NCI-H526 (cell line): ENCODE results near the gene ZCCHC10.
"Not testable (repeated sequence)": the region's sequence is repeated elsewhere in the genome, so short reads cannot be mapped to it uniquely, and the experiment has no call there.

Experiments
- DNase-seq, 2 experiments: peaks; one replicate each; lab custom pipeline; 2025; lab: John Stamatoyannopoulos, UW

The ZCCHC10 gene

GRCh38 chr5:133041910-133042309, 15.6 kb upstream of the ZCCHC10 start:
- DNase-seq: no peak

GRCh38 chr5:133041157-133041784, 14.9 kb upstream of the ZCCHC10 start:
- DNase-seq: no peak

DNA sequence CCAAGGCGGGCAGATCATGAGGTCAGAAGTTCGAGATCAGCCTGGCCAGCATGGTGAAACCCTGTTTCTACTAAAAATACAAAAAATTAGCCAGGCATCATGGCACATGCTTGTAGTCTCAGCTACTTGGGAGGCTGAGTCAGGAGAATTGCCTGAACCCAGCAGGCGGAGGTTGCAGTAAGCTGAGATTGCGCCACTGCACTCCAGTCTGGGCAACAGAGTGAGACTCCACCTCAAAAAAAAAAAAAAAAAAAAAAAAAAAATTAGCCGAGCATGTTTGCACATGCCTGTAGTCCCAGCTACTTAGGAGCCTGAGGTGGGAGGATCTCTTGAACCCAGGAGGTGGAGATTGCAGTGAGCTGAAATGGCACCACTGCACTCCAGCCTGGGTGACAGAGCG, 10.3 kb upstream of the ZCCHC10 start:
- not testable (repeated sequence) for DNase-seq

GRCh38 chr5:133035224-133035623, 8.9 kb upstream of the ZCCHC10 start:
- DNase-seq: no peak

GRCh38 chr5:133034064-133034463, 7.7 kb upstream of the ZCCHC10 start:
- DNase-seq: no peak

GRCh38 chr5:133032852-133033742, 6.7 kb upstream of the ZCCHC10 start:
- DNase-seq: peak; percentile 87 to 98

GRCh38 chr5:133030343-133031005, 4.1 kb upstream of the ZCCHC10 start:
- DNase-seq: peak in 1 of 2 experiments; percentile 4

DNA sequence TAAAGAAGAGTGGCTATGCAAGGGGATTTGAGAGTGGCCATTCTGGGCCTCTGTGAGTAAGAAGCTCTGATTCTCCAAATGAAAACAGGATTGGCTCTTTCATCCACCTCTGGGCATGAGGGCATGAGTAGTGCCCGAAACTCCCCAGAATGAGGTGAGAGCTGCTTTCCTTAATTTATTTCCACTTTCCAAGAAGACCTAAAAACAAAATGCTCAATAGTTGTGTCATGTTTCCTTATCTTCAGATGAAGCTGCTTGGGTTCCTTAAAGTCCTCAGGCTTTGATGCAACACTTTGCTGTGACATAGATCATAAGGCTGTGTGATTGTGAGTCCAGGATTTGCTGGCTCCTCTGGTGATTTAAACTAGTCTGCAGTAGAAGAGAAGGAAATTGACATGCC, 3.1 kb upstream of the ZCCHC10 start:
- no peak for DNase-seq

DNA sequence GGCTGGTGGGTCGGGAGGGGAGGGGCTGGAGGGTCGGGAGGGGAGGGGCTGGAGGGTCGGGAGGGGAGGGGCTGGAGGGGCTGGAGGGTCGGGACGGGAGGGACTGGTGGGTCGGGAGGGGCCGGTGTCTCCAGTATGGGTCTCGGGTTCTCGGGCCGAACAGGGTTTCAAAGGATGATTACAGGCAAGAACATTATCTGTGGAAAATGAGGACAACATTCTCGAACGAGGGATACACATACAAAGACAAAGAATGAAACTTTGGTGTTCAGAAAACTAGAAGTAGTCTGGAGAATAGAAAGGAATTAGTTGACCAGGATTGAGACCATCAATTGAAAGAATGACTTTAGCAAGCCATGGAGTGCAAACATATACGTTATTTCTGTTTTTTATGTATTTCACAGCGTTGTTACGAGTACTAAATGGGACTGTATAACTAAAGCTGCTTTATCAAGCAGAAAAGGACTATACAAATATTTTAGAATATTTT, 360 bp upstream of the ZCCHC10 start:
- DNase-seq: no peak

- not testable (repeated sequence) for DNase-seq
These were observed 6.9 kb downstream of the ZCCHC10 start for GRCh38 chr5:133019471-133019870.

GRCh38 chr5:133017964-133018363, 8.4 kb downstream of the ZCCHC10 start:
- DNase-seq: no peak

- no peak for DNase-seq
These were observed 10.9 kb downstream of the ZCCHC10 start for GRCh38 chr5:133015466-133015865.

GRCh38 chr5:133008455-133008854, 17.9 kb downstream of the ZCCHC10 start:
- DNase-seq: not testable (repeated sequence)

GRCh38 chr5:133006653-133007052, 19.7 kb downstream of the ZCCHC10 start:
- no peak for DNase-seq

DNA sequence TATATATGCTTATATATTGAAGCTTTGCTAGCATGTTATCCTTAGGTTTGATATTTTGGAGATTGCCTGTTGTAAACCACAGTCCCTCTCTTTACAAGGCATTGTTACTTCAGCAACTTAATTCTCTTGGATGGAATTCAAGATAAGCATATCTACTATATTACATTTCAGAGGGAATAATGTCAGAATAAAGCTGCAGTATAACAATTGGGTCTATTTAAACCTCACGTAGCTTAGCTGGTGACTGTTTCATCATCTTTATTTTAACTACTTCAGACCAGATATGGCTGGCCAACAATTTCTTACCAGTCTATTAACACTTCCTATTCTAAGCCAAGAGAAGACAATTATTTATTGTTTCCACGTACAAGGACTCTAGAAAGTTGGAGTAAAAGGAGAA, 27.1 kb downstream of the ZCCHC10 start:
- DNase-seq: no peak

- DNase-seq: no peak
These were observed 27.8 kb downstream of the ZCCHC10 start for GRCh38 chr5:132998556-132998955.

DNA sequence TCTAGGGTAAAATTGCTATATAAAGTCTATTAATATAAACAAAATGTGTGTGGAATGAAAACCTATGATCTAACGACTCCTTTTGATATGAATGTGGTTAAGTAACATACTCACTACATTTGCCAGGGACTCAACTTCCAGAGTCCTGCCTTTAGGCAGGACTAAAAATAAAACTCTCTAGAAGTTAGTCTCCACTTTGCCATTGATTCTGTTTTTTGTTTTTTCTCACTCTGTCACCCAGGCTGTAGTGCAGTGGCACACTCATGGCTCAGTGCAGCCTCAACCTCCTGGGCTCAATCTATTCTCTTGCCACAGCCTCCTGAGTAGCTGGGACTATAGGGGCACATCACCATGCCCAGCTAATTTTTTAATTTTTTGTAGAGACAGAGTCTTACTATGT, 30.0 kb downstream of the ZCCHC10 start:
- DNase-seq: no peak

DNA sequence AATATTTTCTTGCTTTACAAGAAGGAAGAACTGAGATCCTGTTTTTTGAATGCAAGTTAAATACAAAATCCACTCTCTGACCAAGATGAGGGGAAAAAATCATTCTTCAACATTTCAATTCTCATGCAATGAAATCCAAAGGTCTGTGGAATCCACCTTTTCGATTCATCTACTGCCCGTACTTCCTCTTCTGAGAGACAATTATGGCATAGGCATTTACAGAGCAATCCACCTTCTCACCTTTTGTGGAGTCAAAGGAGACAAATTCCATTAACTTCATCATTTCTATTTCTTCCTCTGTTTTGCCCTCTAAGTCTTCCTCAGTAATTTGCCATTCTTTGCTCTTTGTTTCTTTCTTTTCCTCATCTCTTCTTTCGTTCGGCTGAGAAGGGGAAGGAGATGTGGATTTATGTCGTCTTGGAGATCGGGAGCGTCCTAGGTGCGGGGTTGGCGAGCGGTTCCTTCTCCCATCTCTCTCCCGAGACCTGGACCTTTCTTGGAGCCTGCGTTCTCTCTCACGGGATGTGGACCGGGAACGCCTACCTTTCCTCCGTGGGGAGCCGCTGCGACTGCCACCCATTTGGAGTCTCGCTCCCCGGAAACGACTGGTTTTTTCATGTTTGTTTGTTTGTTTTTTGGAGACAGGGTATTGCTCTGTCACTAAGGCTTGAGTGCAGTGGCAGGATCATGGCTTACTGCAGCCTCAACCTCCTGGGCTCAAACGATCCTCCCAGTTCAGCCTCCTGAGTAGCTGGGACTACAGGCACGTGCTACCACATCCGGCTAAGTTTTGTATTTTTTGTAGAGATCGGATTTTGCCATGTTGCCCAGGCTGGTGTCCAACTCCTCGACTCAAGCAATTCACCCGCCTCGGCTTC, 38.6 kb downstream of the ZCCHC10 start:
- no peak for DNase-seq

DNA sequence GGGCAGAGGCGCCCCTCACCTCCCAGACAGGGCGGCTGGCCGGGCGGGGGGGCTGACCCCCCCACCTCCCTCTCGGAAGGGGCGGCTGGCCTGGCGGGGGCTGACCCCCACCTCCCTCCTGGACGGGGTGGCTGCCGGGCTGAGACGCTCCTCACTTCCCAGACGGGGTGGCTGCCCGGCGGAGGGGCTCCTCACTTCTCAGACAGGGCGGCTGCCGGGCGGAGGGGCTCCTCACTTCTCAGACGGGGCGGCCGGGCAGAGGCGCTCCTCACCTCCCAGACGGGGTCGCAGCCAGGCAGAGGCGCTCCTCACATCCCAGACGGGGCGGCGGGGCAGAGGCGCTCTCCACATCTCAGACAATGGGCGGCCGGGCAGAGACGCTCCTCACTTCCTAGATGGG, 43.4 kb downstream of the ZCCHC10 start:
- not testable (repeated sequence) for DNase-seq

DNA sequence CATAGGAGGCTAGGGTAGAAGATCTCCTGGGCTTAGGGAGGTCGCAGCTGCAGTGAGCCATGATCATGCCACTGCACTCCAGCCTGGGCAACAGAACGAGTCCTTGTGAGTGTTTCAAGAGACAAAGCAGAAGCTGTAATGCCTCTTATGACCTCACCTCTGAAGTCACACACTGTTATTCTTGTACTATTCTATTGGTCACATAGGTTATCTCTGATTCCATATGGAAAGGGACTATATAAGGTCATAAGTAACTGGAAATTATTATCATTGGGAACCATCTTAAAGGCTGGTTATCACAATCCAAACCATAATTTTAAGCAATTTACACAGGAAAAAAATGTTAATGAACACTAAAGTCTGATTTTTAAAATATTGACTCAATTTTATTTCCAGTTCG, 45.1 kb downstream of the ZCCHC10 start:
- no peak for DNase-seq

GRCh38 chr5:132979976-132980375, 46.4 kb downstream of the ZCCHC10 start:
- DNase-seq: no peak
